ENCODE results near the gene BTK.

Gene BTK

DNA sequence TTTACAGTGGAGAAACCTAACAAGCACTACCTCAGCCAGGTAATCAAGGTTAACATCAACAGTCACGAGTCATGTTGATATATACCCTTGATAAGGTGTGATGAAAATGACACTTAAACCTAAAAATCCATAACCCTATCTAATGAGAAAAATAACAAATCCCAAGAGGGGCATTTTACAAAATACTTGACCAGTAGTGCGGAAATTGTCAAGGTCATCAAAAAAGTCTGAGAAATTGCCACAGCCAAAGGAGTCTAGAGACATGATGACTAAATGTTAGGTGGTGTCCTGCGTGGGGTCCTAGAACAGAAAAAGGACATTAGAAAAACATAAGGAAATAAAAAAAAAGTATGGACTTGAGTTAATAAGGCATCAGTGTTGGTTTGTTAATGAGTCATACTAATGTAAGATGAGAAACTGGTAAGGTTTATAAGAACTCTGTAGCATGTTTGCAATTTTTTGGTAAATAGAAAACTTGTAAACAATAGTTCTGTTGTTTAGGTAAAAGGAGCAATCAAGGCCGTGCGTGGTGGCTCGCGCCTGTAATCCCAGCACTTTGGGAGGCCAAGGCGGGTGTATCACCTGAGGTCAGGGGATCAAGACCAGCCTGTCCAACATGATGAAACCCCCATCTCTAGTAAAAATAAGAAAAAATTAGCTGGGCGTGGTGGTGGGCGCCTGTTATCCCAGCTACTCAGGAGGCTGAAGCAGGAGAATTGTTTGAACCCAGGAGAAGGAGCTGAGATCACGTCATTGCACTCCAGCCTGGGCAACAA lies 7.7 kb upstream of the BTK start:
- no peak for DNase-seq

- DNase-seq, result no peak
These were observed 5.8 kb upstream of the BTK start for GRCh38 chrX:101391831-101392230.

- peak; percentile 92 for DNase-seq
These were observed 4.9 kb upstream of the BTK start, which contains the start of gene RPL36A for GRCh38 chrX:101390664-101391525. Gene RPL36A, plus strand, starts transcription at chrX:101391011. Its CDS starts 33 bp downstream, at chrX:101391044.

- DNase-seq, result no peak
These were observed 2.6 kb upstream of the BTK start for GRCh38 chrX:101388604-101389003.

DNA sequence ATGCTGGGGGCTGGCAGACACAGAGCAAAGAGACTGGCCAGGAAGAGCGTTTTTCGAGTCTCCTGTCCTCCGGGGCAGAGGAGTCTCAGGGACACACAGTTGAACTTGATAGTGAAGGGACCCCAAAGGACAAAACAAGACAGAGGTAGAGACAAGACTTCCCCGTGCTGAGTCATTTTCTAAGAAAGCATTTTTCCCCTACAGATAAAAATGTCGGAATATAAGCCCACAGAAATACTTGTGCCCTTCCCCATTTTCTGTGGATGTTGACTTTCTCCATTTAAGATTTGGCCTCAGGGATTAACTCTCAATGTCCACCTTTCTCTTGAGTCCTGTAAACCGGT lies 523 bp upstream of the BTK start:
- DNase-seq, result no peak

GRCh38 chrX:101385026-101385684 lies 836 bp downstream of the BTK start:
- DNase-seq, result no peak

DNA sequence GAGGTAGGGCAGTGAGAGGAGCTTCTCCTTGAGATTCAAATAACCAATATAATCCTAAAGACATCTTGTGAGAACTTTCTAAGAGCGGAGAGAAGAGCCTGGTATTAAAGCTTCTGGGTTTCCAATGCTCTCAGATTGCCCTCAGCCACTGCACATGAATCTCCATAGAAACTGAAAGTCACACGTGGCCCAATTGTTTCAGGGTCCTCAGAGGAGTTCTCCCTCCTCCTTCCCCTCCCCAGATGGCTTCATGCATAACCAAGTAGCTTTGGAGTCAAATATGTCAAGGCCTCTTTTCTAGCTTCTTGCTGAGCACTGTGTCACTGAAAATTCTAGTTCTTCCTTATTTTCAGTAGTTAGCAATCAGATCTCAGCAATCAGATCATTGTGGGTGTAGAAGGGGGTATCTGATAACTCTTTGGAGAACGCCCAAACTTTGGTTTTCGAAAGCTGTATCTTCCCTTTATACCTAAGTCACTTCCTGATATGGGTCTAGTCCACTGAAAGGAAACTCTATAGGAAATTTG lies 2.2 kb downstream of the BTK start:
- DNase-seq, result no peak

DNA sequence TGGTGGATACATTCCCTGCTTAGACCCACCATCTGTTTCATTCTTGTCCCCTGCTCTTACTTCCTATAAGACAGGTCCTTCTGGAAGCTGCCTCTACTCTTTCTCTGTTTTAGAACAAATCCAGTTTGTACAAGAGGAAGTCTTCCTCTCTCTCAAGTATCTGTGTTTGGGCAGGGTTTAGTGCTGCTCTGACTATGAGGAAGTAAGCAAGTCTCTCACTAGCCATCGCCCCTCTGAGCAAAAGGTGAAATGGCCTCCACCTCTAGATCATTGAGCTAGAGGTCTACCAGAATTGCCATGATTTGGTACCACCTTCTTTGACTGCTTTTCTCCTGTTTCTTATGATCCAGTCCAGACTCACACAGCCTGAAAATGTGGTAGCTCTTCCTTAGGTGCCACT lies 8.4 kb downstream of the BTK start:
- DNase-seq, result no peak

DNA sequence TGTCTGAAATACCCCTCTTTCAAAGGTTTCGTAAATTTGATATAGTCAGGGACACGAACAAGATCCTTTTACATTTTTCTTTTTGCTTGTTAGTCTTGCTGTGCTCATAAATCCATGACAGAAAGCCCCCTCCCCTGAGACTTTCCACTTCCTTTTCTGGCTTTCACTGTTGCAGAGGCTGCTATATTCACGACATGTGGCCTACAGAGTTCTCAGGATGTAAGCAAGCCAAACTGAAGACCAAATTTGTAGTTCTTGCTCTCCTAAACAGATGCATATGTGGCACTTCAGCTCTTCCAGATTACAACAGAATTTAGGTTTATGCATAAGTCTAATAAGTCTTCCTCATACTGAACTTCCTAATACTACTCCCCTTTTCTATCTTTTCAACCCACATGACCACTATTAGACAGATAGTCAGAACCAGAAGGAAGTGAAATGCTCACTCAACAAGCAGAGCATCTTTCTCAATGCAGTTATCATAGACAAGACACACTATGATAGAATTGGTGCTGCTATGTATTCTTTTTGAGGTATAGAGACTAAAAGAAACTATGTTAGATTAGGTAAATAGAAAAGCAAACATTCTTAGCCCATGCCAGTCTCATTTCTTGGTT lies 15.0 kb downstream of the BTK start:
- DNase-seq, result no peak

DNA sequence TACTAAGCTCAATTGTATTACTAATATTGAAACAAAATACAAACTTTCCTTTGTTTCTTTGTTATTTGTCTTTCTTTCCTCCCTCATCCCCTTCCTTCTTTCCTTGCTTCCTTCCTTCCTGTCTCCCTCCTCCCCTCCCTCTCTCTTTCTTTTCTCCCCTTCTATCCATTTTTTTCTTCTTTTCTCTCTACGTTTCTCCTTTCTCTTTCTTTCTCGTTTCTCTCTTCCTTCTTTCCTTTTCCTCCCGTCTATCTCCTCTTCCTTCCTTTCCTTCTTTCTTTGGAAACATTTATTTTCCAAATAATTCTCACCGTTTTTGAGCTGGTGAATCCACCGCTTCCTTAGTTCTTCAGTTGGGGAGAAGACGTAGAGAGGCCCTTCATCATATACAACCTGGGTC lies 16.3 kb downstream of the BTK start:
- no peak for DNase-seq

DNA sequence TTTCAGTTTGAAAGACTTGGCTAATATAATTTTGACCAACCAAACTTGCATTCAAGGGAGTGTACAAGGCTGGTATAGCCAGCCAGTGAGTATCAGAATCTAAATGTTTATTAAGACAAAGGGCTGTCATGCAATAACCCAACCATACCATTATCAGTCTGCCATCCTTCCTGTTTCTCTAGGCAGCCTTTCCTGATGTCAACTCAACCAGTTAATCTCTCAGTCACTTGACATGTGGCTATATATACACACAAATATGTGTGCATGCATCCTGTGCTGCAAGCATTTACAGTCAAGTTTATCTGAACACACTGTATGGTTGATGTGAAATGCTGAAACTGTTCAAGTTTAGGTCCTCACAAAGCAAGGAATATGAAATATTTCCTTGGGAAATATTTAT lies 17.2 kb downstream of the BTK start:
- DNase-seq, result no peak

DNA sequence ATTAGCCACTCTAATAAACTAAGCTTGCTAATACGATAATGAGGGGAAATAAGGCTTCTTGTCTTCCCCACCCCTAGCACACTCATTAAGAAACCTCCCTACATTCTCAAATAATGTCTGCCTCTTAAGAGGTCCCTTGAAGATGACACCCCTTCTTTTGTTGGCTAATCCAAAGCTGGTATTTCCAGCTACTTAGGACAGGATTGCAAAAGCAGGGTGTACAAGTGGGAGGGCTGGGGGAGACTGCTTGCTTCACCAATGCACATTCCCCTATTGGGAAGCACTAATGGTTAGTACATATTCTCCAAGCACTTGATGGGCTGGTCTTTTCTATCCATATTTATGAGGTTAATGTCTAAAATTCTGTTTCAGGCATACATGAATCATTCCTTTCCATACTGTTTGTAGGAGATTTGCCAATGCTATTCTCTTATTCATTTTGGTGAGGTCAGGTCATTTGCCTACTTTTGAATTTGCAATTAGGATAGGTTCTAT lies 20.6 kb downstream of the BTK start:
- DNase-seq, result no peak

- no peak for DNase-seq
These were observed 23.2 kb downstream of the BTK start for GRCh38 chrX:101362757-101363156.

DNA sequence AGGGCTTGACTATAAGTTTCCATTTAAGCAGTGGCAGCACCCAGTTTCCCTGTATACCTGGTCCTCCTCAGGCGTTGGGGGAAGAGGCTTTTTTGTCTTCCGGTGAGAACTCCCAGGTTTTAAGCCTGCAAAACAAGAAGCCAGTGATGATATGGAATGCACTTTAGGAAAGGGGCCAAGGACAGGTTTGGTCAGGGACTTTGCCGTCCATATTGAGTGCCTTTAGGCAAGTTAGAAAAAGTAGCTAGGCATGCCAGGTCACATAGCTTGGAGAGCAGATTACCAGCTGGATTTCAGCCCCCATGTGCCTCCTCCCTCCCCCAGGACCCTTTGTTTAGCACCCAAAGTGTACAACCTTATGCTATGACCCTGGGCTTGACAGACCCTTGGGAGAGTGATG lies 23.9 kb downstream of the BTK start:
- no peak for DNase-seq

- DNase-seq, result no peak
These were observed 25.6 kb downstream of the BTK start for GRCh38 chrX:101360390-101360789.

DNA sequence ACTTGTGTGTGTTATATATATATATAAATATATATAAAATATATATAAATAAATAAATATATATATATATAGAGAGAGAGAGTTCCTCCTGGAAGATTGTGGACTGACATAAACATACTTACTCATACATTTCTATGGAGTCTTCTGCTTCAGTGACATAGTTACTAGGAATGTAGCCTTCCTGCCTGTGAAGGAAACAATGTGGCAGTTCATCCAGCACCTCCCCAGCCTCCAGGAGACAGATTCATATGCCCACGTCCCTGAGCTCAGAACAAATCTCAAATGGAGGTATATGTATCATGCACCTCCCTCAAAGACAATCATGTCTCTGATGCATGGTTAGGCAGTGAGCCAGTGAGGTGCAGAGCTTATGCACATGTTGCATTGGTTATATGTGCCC lies 26.0 kb downstream of the BTK start:
- DNase-seq, result peak; percentile 33

GRCh38 chrX:101357166-101357795 lies 28.7 kb downstream of the BTK start:
- DNase-seq, result peak; percentile 2

- DNase-seq, result no peak
These were observed 36.8 kb downstream of the BTK start for GRCh38 chrX:101349193-101349562.

DNA sequence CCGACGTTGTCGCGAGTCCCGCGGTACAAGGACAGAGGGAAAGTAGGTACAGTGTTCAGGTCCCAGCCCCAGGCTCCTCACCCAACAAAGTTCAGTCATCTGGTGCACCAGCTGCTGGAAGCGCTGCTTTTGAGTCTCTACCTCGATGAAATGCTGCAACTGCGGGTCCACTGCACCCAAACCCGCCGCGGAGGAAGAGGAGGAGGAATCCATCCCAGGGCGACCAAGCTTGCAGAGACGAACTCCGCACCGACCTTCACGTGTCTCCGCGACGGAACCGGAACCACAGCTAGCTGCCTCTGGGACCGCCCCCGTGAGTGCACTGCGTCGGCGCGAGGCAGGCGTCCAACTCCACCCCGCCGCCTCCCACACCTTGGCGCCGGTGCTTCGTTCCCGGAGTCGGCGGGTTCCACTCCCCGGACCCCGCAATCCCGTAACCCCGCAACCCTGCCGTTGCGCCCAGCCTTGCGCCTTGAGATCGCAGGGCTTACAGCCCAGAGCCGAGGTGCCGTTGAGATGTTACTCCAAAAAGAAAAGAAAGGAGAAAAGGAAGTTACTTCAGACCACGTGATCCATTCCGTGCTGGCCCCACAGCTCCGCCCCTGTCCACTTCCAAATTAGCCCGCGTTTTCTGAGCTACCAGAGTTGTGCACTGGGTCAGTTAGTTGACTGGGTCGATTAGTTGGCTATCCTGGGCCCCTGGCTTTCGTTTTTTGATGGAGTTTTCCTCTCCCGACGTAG lies 37.4 kb downstream of the BTK start, which contains the start of gene TIMM8A:
TIMM8A (minus strand) TSS at position 291 of the 741 bp plus-strand sequence; CDS start at position 213, 78 bp downstream.
- DNase-seq, result peak; percentile 68

DNA sequence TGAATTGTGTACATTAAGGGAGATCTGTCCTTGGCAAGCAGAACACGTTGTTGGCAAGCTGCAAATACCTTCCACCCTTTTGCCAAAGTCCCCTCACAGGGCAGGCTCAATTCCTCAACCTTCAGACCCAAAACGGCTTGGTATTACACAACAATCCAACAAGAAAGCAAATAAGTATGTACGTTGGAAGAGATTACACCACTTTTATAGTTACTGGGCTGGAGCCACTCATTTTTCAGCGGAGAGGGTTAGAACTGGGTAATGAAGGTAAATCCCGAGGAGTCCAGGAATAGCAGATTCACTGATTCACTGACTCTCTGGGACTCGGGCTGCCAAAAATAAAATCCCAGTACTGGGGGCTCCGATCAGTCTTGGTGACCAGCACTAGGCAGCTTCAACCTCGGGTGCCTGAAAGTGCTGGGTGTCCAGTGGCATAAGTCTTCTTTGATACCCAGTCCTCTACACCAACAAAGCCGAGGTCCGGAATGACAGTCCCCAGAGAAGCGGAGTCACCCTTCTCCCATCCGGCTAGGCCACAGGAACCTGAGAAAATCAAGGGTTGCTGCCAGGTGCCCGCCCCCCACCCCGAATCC lies 38.0 kb downstream of the BTK start:
- peak; percentile 1 for DNase-seq

GRCh38 chrX:101337776-101338271 lies 48.2 kb downstream of the BTK start:
- no peak for DNase-seq
